Neural progenitor cell (in vitro differentiated cells): ENCODE data around the gene RPSA. TPM values are rescaled to one million over a fixed set of nuclear protein-coding genes. Genes with fewer than 3 reads are reported as not detected.

Experiments used
- DNase-seq: peaks from one replicate; pipeline ENCODE4 v3.0.0-alpha.2; 2016; ENCODE audit warnings: low spot score
- H2AFZ ChIP-seq: fragments of 200-600 bp; sonication (generic); replicated peaks from 2 replicates; pipeline ENCODE4 v1.6.1; 2016; ENCODE audit warnings: antibody characterized with exemption
- H3F3A ChIP-seq: fragments of 200-600 bp; sonication (generic); 2 replicates; pipeline ENCODE4 v1.6.1; 2016; ENCODE audit warnings: antibody characterized with exemption, low read depth
- H3K27ac ChIP-seq: fragments of 200-600 bp; sonication (generic); 2 replicates; pipeline ENCODE4 v1.5.1; 2016; ENCODE audit warnings: mild to moderate bottlenecking
- H3K27me3 ChIP-seq: fragments of 200-600 bp; sonication (generic); 2 replicates; pipeline ENCODE4 v1.6.1; 2016; ENCODE audit warnings: mild to moderate bottlenecking, moderate library complexity
- H3K36me3 ChIP-seq: fragments of 200-600 bp; sonication (generic); 2 replicates; pipeline ENCODE4 v1.5.1; 2016
- H3K4me1 ChIP-seq: fragments of 200-600 bp; sonication (generic); 2 replicates; pipeline ENCODE4 v1.6.1; 2016; ENCODE audit warnings: mixed run types
- H3K4me2 ChIP-seq: fragments of 200-600 bp; sonication (generic); 2 replicates; pipeline ENCODE4 v1.6.1; 2016
- H3K4me3 ChIP-seq: fragments of 200-600 bp; sonication (generic); 2 replicates; pipeline ENCODE4 v1.5.1; 2016
- H3K79me2 ChIP-seq: fragments of 200-600 bp; sonication (generic); 2 replicates; pipeline ENCODE4 v1.6.1; 2016; ENCODE audit warnings: low read depth
- H3K9ac ChIP-seq: fragments of 200-600 bp; sonication (generic); 2 replicates; pipeline ENCODE4 v1.6.1; 2016
- H3K9me3 ChIP-seq: fragments of 200-600 bp; sonication (generic); 2 replicates; pipeline ENCODE4 v1.5.1; 2016; ENCODE audit warnings: low read depth
- H4K20me1 ChIP-seq: fragments of 200-600 bp; sonication (generic); 2 replicates; pipeline ENCODE4 v1.6.1; 2016; ENCODE audit warnings: low read depth
- H3K27ac Mint-ChIP-seq: 3 replicates; pipeline ENCODE4 v1.8.0; 2021; ENCODE audit warnings: mixed read lengths
- H3K27me3 Mint-ChIP-seq: 2 replicates; pipeline ENCODE4 v1.8.0; 2022; ENCODE audit warnings: low read depth, mild to moderate bottlenecking, inconsistent platforms, moderate library complexity, mixed read lengths; ENCODE audit not compliant: insufficient read depth
- H3K36me3 Mint-ChIP-seq: 3 replicates; pipeline ENCODE4 v1.8.0; 2021; ENCODE audit warnings: mixed read lengths
- H3K4me1 Mint-ChIP-seq: 3 replicates; pipeline ENCODE4 v1.8.0; 2021; ENCODE audit warnings: mixed read lengths
- H3K4me3 Mint-ChIP-seq: 3 replicates; pipeline ENCODE4 v1.8.0; 2021; ENCODE audit warnings: mild to moderate bottlenecking, moderate library complexity, mixed read lengths
- H3K9me3 Mint-ChIP-seq: 3 replicates; pipeline ENCODE4 v1.8.0; 2020; ENCODE audit warnings: mixed read lengths
- CTCF ChIP-seq: fragments of 200-600 bp; sonication (generic); IDR thresholded peaks from 2 replicates; pipeline ENCODE4 v1.5.1; 2017; ENCODE audit warnings: antibody characterized with exemption, mild to moderate bottlenecking
- EZH2 ChIP-seq: fragments of 200-600 bp; sonication (generic); IDR thresholded peaks from 2 replicates; pipeline ENCODE4 v1.6.1; 2017; ENCODE audit warnings: antibody characterized with exemption, mild to moderate bottlenecking, moderate library complexity
- EZH2phosphoT487 ChIP-seq: fragments of 200-600 bp; sonication (generic); IDR thresholded peaks from 2 replicates; pipeline ENCODE4 v1.6.1; 2017; ENCODE audit warnings: antibody characterized with exemption
- total RNA-seq: library from RNA; depleted of rRNA; stranded (reverse); fragments of >200 nt; gene quantifications from 2 replicates; pipeline ENCODE4 v1.2.3, GENCODE V29; 2015; ENCODE audit warnings: low replicate concordance

Gene RPSA
- total RNA-seq, 1 donor from 2014 or later: 2,504 TPM

DNA sequence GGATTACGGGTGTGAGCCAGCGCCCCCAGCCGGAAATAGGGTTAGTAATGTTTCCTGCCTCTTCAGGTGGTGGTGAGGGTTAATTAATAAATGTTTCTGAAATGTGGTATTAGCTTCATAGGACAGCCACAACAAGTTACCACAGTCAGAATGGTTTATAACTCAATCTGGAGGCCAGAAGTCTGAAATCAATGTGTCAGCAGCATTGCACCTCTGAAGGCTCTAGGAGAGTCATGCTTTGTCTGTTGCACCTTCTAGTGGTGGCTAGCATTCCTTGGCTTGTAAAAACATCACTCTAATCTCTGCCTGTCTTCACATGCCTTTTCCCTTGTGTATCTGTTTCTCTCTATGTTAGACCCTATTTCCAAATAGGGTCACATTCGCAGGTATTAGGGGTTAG, 7.8 kb upstream of the RPSA start:
- no peak for TF ChIP-seq EZH2phosphoT487
- no peak for TF ChIP-seq CTCF
- no peak for TF ChIP-seq EZH2
- H3K36me3 Mint-ChIP-seq: peaks cover 21% of the 10 kb centered on the region
- Histone ChIP-seq H3K79me2 (no peaks in the 10 kb centered on the region), H3K36me3 (peaks cover 6% of the 10 kb centered on the region), H3K9me3 (no peaks in the 10 kb centered on the region), H3F3A (no peaks in the 10 kb centered on the region), H2AFZ (no peak overlapping the region), H3K27ac (no peak overlapping the region), H3K4me3 (no peak overlapping the region), H3K27me3 (no peaks in the 10 kb centered on the region), H4K20me1 (no peaks in the 10 kb centered on the region), H3K4me1 (no peaks in the 10 kb centered on the region), H3K9ac (no peak overlapping the region), H3K4me2 (no peak overlapping the region)
- DNase-seq: no peak
- H3K27me3 Mint-ChIP-seq: no peaks in the 10 kb centered on the region
- H3K4me3 Mint-ChIP-seq: no peak overlapping the region
- H3K9me3 Mint-ChIP-seq: no peaks in the 10 kb centered on the region
- no peak overlapping the region for H3K27ac Mint-ChIP-seq
- no peaks in the 10 kb centered on the region for H3K4me1 Mint-ChIP-seq

GRCh38 chr3:39401983-39402382, 4.5 kb upstream of the RPSA start:
- Mint-ChIP-seq H3K27me3 (peaks cover 2% of the 10 kb centered on the region), H3K9me3 (no peaks in the 10 kb centered on the region), H3K36me3 (peaks cover 12% of the 10 kb centered on the region), H3K4me1 (peaks cover 2% of the 10 kb centered on the region), H3K27ac (no peak overlapping the region), H3K4me3 (no peak overlapping the region)
- Histone ChIP-seq H3K4me3 (no peak overlapping the region), H3K36me3 (no peaks in the 10 kb centered on the region), H4K20me1 (peaks cover under 1% of the 10 kb centered on the region), H3K27ac (no peak overlapping the region), H3K79me2 (peaks cover 5% of the 10 kb centered on the region), H3K9ac (no peak overlapping the region), H3K9me3 (no peaks in the 10 kb centered on the region), H3K4me2 (no peak overlapping the region), H2AFZ (no peak overlapping the region), H3K4me1 (no peaks in the 10 kb centered on the region), H3F3A (peaks cover 8% of the 10 kb centered on the region), H3K27me3 (no peaks in the 10 kb centered on the region)
- TF ChIP-seq EZH2phosphoT487: no peak
- no peak for TF ChIP-seq EZH2
- no peak for TF ChIP-seq CTCF
- no peak for DNase-seq

DNA sequence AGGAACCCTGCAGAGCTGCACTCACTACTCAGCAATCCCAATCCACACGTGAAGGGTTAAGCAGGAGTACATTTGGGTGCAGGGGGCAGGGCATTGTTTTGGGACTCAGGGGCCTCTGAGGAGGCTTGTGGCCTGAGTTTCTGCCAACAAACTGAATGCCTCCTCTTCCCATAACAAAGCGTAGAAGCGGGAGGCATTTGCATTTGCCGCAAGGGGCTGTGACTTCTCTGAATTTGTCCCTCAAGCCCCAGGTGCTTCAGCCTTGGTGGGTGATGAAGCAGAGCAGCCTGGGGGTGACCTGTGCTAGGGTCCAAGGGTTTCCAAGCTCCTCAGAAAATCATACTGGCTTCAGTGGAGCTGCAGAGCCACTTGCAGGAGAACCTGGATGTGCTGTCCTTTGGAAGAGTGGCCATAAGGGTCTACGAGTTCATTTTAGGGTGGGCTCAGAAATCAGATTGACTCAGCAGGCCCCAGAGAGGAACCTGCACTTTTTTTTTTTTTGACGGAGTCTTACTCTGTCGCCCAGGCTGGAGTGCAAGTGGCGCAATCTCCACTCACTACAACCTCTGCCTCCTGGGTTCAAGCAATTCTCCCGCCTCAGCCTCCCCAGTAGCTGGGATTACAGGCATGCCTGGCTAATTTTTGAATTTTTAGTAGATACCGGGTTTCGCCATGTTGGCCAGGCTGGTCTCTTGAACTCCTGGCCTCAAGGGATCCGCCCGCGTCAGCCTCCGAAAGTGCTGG, 1.4 kb upstream of the RPSA start:
- Mint-ChIP-seq H3K27ac (no peak overlapping the region), H3K4me3 (peak overlapping the region; percentile 96), H3K36me3 (peaks cover 12% of the 10 kb centered on the region), H3K27me3 (peaks cover 5% of the 10 kb centered on the region), H3K4me1 (peaks cover 14% of the 10 kb centered on the region), H3K9me3 (no peaks in the 10 kb centered on the region)
- Histone ChIP-seq H3K27ac (no peak overlapping the region), H4K20me1 (peaks cover 29% of the 10 kb centered on the region), H3K36me3 (peaks cover 15% of the 10 kb centered on the region), H3K9ac (no peak overlapping the region), H2AFZ (no peak overlapping the region), H3K4me1 (peaks cover 15% of the 10 kb centered on the region), H3K27me3 (no peaks in the 10 kb centered on the region), H3K79me2 (peaks cover 36% of the 10 kb centered on the region), H3K4me2 (no peak overlapping the region), H3K9me3 (no peaks in the 10 kb centered on the region), H3K4me3 (no peak overlapping the region), H3F3A (peaks cover 34% of the 10 kb centered on the region)
- no peak for TF ChIP-seq EZH2
- TF ChIP-seq EZH2phosphoT487: no peak
- TF ChIP-seq CTCF: no peak
- no peak for DNase-seq
